HG02840 (cell line): ENCODE measurements around the gene ACSF3.

Source experiments
- ATAC-seq: cut with Tn5 transposase; IDR thresholded peaks from one replicate; pipeline ENCODE4 v1.9.1; 2021; ENCODE audit warnings: mild to moderate bottlenecking, moderate library complexity, moderate number of reproducible peaks; ENCODE audit not compliant: unreplicated experiment, low FRiP score

ACSF3 gene

GRCh38 chr16:89195521-89196171 is 102.0 kb downstream of the ACSF3 start:
- no peak for ATAC-seq

DNA sequence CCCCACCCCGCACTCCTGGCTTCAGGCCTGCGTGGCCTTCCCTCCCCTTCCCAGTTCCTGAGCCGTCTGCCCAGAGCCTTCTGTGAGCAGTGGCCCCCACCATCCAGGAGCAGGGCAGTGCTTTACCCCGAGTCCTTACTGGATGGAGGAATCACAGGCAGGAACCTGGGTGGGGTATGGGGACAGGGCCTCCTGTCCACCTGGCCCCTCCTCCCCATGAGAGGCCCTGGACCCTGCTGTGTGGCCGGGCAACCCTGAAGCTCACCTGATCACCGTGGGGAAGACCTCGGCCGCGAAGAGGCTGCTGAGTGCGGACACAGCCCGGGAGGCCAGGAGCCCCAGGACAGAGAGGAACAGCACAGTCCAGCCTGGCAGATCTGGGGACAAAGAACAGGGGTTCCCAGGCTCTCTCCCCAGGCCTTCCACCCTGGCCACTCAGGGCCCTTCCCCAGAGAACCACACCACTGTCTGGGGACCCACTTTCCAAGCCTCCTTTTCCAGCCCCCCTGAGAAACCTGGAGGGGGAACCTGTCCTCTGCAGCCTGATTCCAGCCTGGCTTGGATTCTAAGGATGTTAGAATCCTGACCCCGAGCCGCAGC is 103.5 kb downstream of the ACSF3 start:
- ATAC-seq = no peak

GRCh38 chr16:89197633-89198416 is 104.2 kb downstream of the ACSF3 start:
- no peak for ATAC-seq

DNA sequence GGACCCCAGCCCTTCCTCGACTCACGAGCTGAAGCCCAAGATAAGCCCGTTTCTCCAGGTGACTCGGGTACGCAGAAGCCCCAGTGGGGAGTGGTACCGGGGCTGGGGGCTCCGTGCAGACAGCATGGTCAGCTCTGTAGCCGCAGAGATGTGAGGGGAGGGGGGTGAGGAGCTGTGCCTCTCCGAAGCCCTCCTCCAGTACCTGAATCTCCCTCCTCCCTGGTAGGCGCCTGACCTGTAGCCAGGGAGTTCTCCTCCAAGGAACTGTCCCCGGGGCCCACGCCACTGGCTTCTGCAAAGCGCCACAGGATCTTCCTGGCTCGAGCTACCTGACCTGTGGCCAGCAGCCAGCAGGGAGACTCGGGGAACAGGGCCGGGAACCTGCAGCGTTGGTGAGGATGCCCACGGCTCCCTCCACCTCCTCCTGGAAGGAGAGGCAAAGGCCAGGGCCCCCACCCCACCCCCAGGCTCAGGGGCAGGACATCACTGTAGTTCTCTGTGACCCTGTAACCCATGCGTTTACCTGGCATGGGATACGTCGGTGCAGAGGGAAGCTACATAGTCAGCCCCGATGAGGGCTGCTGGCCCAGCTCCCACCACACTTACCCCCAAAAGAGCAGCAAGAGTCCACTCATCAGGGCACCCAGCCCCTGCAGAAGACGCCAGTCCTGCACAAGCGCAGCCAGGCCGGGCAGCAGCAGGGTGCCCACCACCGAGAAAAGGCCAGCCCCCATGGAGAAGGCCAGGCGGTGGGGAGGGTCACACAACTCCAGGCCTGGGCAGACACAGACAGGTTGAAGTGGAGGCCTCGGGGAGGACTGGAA is 105.0 kb downstream of the ACSF3 start:
- no peak for ATAC-seq

DNA sequence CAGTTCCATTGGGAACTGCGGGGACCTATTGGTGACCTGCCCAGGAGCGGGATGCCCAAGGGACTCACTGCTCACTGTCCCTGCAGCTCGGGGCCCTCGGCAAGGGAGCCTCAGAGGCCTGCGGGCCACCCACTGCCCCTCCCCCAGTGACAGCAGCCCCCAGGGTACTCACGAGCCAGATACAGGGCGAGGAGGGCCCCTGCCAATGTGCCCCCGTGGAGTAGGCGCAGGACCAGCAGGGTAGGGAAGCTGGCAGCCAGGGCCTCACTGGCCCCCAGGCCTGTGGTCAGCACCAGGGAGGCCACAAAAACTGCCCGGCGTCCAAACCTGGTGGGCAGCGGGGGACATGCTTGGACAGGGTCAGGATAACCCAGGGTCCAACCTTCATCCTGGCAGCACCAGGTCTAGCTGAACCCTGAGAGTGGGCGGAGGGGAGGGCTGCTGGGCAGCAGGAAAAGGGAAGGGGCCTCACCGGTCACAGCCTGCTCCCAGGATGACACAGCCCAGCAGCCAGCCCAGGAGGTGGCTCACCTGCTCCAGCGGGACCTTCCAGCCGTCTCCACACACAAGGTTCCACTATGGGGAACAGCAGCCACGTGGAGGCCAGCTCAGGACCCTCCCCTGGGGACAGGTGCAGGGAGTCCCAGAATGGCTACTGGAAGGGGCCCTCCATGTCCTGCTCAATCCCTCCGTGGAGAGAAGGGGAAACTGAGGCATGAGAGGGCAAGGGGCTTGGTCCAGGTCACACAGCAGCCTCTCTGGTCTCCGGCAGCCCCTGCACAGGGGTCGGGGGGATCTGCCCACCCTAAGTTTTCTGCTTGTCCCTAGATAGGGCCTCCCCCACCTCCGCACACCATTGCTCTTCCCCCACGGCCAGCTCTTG is 105.8 kb downstream of the ACSF3 start:
- no peak for ATAC-seq

DNA sequence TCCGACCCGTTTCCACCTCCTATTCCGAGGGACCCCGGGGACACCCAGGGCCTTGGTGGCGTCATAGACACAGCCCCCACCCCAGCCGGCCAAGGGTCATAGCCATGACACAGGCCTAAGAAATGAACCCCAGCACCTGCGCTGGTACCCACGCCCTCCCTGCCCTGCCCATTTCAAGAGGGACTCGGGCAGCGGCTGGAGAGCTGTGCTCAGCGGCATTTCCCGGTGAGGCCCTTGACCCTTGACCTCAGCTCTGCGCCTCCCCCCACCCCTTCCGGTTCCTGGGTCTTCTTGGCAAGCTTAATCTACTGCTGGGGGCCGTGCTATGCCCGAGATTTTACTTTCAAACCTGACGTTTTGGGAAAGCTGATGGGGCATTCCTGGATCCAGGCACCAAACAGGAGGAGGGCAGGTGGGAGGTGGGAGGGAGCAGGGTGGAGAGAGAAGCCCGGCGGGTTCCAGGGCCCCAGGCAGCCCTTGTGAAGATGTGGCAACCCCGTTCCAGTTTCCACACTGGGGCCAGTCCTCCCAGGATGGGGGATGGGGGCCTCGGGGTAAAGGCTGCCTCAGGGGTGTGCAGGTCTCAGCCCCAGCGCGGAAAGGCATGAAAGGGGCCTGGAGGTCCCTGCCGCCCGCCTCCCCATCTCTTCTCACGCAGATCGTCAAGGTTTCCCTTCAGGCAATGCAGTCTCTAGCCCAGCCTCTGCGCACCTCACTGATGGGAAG is 106.6 kb downstream of the ACSF3 start, which contains the start of gene SLC22A31:
SLC22A31 (minus strand) TSS at position 414 of the 726 bp plus-strand sequence; CDS start at position 378, 36 bp downstream.
- ATAC-seq = no peak

DNA sequence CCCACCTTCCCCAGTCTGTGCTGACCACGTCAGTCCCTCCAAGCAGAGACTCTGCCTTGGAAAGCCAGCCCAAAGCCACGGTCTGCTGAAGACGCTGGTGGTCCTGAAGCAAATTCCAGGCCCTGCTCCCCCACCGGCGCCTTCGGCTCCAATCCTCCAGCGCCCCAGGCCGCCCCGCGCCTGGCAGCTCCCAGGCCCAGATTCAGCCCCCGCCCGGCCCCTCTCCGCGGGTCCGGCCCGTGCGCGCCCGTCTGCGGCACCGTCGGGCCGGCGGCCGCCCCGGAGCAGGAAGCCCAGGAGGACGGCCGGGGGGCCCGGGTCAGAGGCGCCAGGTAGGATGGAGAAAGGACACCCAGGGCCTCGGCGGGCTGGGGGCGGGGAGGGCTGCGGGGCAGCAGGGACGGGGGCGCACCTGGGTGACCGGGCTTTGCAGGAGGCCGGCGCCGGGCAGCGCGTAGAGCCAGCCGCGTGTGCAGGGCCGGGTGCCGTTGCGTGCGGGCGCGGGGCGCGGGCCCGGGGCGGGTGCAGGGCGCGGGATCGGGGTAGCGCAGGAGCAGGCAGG is 107.3 kb downstream of the ACSF3 start:
- ATAC-seq = no peak

DNA sequence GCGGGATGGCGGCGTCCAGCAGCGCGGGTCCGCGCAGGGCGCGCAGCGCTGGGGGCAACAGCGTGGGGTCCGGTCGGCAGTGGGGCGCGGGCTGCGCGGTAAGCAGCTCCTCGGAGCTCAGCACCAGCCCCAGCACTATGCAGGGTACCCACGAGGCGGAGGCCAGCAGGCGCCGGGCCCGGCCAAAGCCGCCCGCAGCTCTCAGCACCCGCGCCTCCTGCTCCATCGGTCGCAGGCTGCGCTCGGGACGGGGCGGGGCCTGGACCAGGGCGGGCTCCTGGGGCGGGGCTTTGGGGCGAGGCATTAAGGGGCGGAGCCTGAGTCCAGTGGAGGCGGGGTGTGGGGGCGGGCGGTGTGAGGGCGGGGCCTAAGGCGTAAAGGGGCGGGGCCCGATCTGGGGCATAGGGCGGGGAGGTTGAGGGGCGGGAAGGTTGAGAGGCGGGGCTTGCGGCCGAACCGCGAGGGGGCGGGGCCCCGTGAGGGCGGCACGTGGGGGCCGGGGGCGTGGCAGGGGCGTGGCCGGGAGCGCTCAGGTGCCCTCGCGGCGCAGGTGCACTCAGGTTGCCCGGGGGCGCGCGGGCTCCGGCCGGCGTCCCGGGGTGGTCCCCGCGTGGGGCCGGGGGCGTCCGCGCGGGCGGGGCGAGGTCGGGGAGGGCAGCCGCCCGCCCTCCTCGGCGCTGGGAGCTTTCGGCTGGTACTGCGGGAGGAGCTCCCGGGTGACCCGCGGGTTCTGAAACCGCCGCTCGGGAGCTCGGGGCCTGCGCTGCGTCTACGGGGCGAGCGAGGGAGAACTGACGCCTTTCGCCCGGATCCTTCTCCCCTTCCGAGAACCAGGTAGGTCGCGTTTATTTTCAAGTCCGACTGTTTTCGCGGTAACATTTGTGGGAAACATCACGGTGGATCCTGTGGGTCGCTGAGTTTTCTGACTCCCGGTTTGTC is 108.1 kb downstream of the ACSF3 start:
- no peak for ATAC-seq

- ATAC-seq = no peak
Measured at GRCh38 chr16:89202422-89203215, 109.0 kb downstream of the ACSF3 start.
